GM19239 (cell line): ENCODE data around the gene DNAH10.
A peak's percentile ranks its signal among the peaks of the same experiment; 100 is the strongest.

Source experiments
- DNase-seq: peaks from one replicate; pipeline ENCODE4 v3.0.0; 2011; ENCODE audit warnings: low spot score; ENCODE audit not compliant: insufficient read length
- FAIRE-seq: peaks from 2 replicates; lab custom pipeline; 2011; peaks lifted over from hg19 to GRCh38; lab: Jason Lieb, UNC

Gene DNAH10

GRCh38 chr12:123958876-123959275 lies 196.8 kb downstream of the DNAH10 start:
- FAIRE-seq: no peak
- no peak for DNase-seq

- FAIRE-seq (no peak), DNase-seq (no peak)
Observed at GRCh38 chr12:123960029-123960735, 198.1 kb downstream of the DNAH10 start.

- no peak for FAIRE-seq
- no peak for DNase-seq
Observed at GRCh38 chr12:123960856-123961255, 198.8 kb downstream of the DNAH10 start.

- DNase-seq (no peak), FAIRE-seq (no peak)
Observed at GRCh38 chr12:123961585-123962345, 199.7 kb downstream of the DNAH10 start.

- FAIRE-seq: no peak
- DNase-seq: no peak
Observed at GRCh38 chr12:123962513-123962912, 200.4 kb downstream of the DNAH10 start.

- no peak for FAIRE-seq
- no peak for DNase-seq
Observed at GRCh38 chr12:123963821-123964220, 201.7 kb downstream of the DNAH10 start.

- DNase-seq: no peak
- FAIRE-seq: no peak
Observed at GRCh38 chr12:123965382-123965781, 203.3 kb downstream of the DNAH10 start.

GRCh38 chr12:123966596-123966995 lies 204.5 kb downstream of the DNAH10 start:
- no peak for FAIRE-seq
- DNase-seq: no peak

GRCh38 chr12:123967121-123967586 lies 205.1 kb downstream of the DNAH10 start:
- DNase-seq: no peak
- FAIRE-seq: no peak

GRCh38 chr12:123971449-123971769 lies 209.3 kb downstream of the DNAH10 start:
- DNase-seq (no peak), FAIRE-seq (peak; percentile 59)

- DNase-seq: no peak
- FAIRE-seq: no peak
Observed at GRCh38 chr12:123971770-123972456, 209.8 kb downstream of the DNAH10 start.

GRCh38 chr12:123972457-123973401 lies 210.6 kb downstream of the DNAH10 start, which contains the start of the genes CCDC92 and ZNF664:
CCDC92 (minus strand) TSS chr12:123972831; CDS start chr12:123944305, 28,526 bp downstream.
ZNF664 (plus strand) TSS chr12:123973215; CDS start chr12:124012145, 38,930 bp downstream.
- peak; percentile 95 for DNase-seq

GRCh38 chr12:123973552-123974341 lies 211.6 kb downstream of the DNAH10 start:
- FAIRE-seq (no peak), DNase-seq (no peak)

More at GRCh38 chr12:123972457-123973401, 210.6 kb downstream of the DNAH10 start, which contains the start of the genes CCDC92 and ZNF664:
- FAIRE-seq: peak; percentile 86

- FAIRE-seq: no peak
- no peak for DNase-seq
Observed at GRCh38 chr12:123976227-123976826, 214.2 kb downstream of the DNAH10 start.

GRCh38 chr12:123979566-123979965 lies 217.5 kb downstream of the DNAH10 start:
- DNase-seq: no peak
- no peak for FAIRE-seq

- no peak for FAIRE-seq
- DNase-seq: no peak
Observed at GRCh38 chr12:123982269-123982668, 220.2 kb downstream of the DNAH10 start.

GRCh38 chr12:123983822-123984485 lies 221.9 kb downstream of the DNAH10 start:
- FAIRE-seq: peak; percentile 11

GRCh38 chr12:123984903-123985302 lies 222.8 kb downstream of the DNAH10 start:
- no peak for FAIRE-seq

More at GRCh38 chr12:123983822-123984485, 221.9 kb downstream of the DNAH10 start:
- no peak for DNase-seq

More at GRCh38 chr12:123984903-123985302, 222.8 kb downstream of the DNAH10 start:
- no peak for DNase-seq
